ENCODE results near the gene APOBEC3F. TPM values are rescaled to one million over a fixed set of nuclear protein-coding genes. Genes with fewer than 3 reads are reported as not detected.
"Not testable (repeated sequence)": the region's sequence is repeated elsewhere in the genome, so short reads cannot be mapped to it uniquely, and the experiment has no call there.

The APOBEC3F gene
- total RNA-seq, 2 experiments from 2014 or later, result 3.7 to 20.7 TPM

GRCh38 chr22:39030705-39031104 lies 10.0 kb upstream of the APOBEC3F start:
- H3K9me3 ChIP-seq (ENCODE audit: low read length), result no peaks in the 10 kb centered on the region
- no peak overlapping the region for H3K4me2 ChIP-seq (ENCODE audit: low read length)
- H2AFZ ChIP-seq (ENCODE audit: low read length), result no peak overlapping the region
- H3K36me3 ChIP-seq (ENCODE audit: insufficient read depth, low read length), result peaks cover 9% of the 10 kb centered on the region
- no peaks in the 10 kb centered on the region for H3K79me2 ChIP-seq (ENCODE audit: insufficient read depth, low read depth, low read length)
- no peak overlapping the region for H3K4me3 ChIP-seq (ENCODE audit: low read depth, low read length, poor library complexity, severe bottlenecking)
- CTCF ChIA-PET (ENCODE audit: unreplicated experiment), result no interaction called here
- intact Hi-C loops (cut with micrococcal nuclease; ENCODE audit: unreplicated experiment), result no loop called here
- POLR2A ChIA-PET, result no interaction called here
- H4K20me1 ChIP-seq (ENCODE audit: insufficient read depth, low read length), result no peaks in the 10 kb centered on the region
- no peaks in the 10 kb centered on the region for H3K4me1 ChIP-seq (ENCODE audit: insufficient read depth, low read length, poor library complexity, severe bottlenecking)
- no TSS peak for BruUV-seq (replicated peaks)
- H3K9me2 ChIP-seq (ENCODE audit: insufficient read depth, low read length), result no peaks in the 10 kb centered on the region
- no peak for DNase-seq (ENCODE audit: low spot score)
- TF ChIP-seq CTCF (conservative IDR thresholded peaks at IDR 0.05; ENCODE audit: low read length), result no peak
- no peak for TF ChIP-seq EZH2phosphoT487 (IDR thresholded peaks at IDR 0.05; ENCODE audit: borderline replicate concordance, low read depth, low read length)
- H3K27ac ChIP-seq (ENCODE audit: low read depth, low read length, poor library complexity, severe bottlenecking), result no peak overlapping the region

GRCh38 chr22:39031434-39032295 lies 9.0 kb upstream of the APOBEC3F start:
- BruUV-seq (replicated peaks); intact Hi-C loops (cut with micrococcal nuclease; ENCODE audit: unreplicated experiment); CTCF ChIA-PET (ENCODE audit: unreplicated experiment); H3K4me2 ChIP-seq (ENCODE audit: low read length); H3K27ac ChIP-seq (ENCODE audit: low read depth, low read length, poor library complexity, severe bottlenecking); DNase-seq (ENCODE audit: low spot score); H3K9me2 ChIP-seq (ENCODE audit: insufficient read depth, low read length); H3K36me3 ChIP-seq (ENCODE audit: insufficient read depth, low read length); H3K4me1 ChIP-seq (ENCODE audit: insufficient read depth, low read length, poor library complexity, severe bottlenecking); H3K79me2 ChIP-seq (ENCODE audit: insufficient read depth, low read depth, low read length); H3K4me3 ChIP-seq (ENCODE audit: low read depth, low read length, poor library complexity, severe bottlenecking); H4K20me1 ChIP-seq (ENCODE audit: insufficient read depth, low read length); H3K9me3 ChIP-seq (ENCODE audit: low read length); H2AFZ ChIP-seq (ENCODE audit: low read length): not testable (repeated sequence)
- POLR2A ChIA-PET, result interaction anchor here (0.7 kb wide), 1 partner anchor 83 kb away, joined by 4 read pairs; no protein-coding TSS in a partner anchor

- H3K27ac ChIP-seq (ENCODE audit: low read depth, low read length, poor library complexity, severe bottlenecking); H3K36me3 ChIP-seq (ENCODE audit: insufficient read depth, low read length); H4K20me1 ChIP-seq (ENCODE audit: insufficient read depth, low read length); BruUV-seq (replicated peaks); H2AFZ ChIP-seq (ENCODE audit: low read length); DNase-seq (ENCODE audit: low spot score); intact Hi-C loops (cut with micrococcal nuclease; ENCODE audit: unreplicated experiment); CTCF ChIA-PET (ENCODE audit: unreplicated experiment); H3K4me3 ChIP-seq (ENCODE audit: low read depth, low read length, poor library complexity, severe bottlenecking); H3K9me3 ChIP-seq (ENCODE audit: low read length); H3K79me2 ChIP-seq (ENCODE audit: insufficient read depth, low read depth, low read length); H3K9me2 ChIP-seq (ENCODE audit: insufficient read depth, low read length); H3K4me2 ChIP-seq (ENCODE audit: low read length): not testable (repeated sequence)
- POLR2A ChIA-PET, result interaction anchor here (0.6 to 0.8 kb wide), 2 partner anchors 56 to 58 kb away, joined by 3 read pairs; no protein-coding TSS in a partner anchor
- H3K4me1 ChIP-seq (ENCODE audit: insufficient read depth, low read length, poor library complexity, severe bottlenecking), result peaks cover 22% of the 10 kb centered on the region
Observed at GRCh38 chr22:39037071-39037470, 3.6 kb upstream of the APOBEC3F start.
